GM15510 (cell line): Measurements from ENCODE around the gene ZFAND3.

Experiments
- POLR2A ChIP-seq: IDR thresholded peaks from 3 replicates; pipeline ENCODE4 v1.6.1; 2011; ENCODE audit warnings: borderline replicate concordance; ENCODE audit not compliant: insufficient read length; ENCODE audit errors: extremely low read depth

The ZFAND3 gene

GRCh38 chr6:37787216-37787615 is 32.3 kb upstream of the ZFAND3 start:
- no peak for TF ChIP-seq POLR2A

DNA sequence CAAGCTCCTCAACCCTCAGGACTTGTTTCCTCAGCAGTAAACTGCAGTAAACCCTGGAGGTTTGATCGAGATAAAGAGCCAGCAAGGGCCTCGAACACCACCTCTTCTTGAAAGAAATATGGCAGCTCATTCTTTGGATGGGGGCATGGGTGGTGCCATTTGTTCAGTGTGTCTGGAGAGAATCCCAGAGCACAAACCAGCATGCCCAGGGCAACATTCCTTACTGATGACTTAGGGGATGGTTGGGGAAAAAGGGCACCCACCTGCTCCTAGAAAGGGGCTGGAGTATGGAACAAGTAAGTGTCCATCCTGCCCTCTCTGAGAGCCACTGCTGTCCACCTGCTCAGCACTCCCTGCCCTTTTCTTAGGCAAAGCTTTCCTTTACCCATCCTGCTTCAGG is 31.3 kb upstream of the ZFAND3 start:
- no peak for TF ChIP-seq POLR2A

DNA sequence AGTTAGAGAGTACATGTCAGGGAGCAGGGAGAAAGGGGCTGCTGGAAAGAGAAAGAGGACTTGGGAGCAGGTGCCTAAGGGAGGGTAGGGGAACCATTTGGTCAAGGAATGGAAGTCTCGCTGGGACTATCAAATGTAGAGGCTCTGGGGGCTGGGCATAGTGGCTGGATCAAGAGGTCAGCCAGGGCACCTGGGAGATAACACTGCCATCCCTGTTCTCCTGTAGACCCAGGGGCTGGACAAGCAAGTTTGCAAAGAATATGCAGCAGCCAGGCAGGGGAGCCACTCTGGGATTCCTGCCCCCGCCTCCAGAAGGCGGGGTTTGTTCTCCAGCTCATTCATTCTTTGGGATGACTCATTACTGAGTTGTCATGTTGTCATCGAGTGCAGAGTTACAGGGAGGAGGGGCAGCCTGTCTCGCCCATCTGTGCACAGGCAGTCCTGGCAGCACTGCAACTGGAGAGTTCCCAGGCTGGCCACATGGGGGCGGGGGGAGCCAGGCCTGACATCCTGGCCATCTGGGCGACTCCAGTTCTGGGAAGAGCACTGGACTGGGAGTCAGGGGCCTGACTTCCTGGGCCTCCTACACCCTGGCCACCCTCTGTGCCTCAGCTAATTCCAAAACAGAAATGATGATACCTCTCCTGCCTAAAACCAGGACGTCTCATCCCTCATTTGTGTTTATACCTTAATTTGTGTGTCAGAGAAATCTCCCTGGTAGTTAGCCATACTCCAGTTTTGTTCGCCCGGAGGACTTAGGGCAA is 28.2 kb upstream of the ZFAND3 start:
- TF ChIP-seq POLR2A, result no peak

GRCh38 chr6:37792457-37793033 is 27.0 kb upstream of the ZFAND3 start:
- TF ChIP-seq POLR2A, result no peak

DNA sequence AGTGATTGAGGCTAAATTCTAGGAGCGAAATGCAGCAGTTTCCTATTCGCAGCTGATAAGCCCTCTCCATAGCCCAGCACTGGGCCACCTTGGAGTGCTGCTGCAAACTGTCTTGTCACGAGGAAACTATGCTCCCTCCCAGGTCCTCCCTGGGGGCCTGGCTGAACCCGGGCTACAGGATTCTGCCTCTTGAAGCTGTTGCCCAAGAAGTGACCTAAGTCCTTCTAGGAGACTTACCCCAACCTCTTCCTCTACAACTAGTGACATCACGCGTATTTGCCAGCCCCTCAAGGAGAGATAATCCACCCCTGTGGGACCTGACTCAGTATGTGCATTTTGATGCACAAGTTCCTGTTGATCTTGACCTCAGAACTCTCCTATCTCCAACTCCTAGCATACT is 26.5 kb upstream of the ZFAND3 start:
- TF ChIP-seq POLR2A, result no peak

DNA sequence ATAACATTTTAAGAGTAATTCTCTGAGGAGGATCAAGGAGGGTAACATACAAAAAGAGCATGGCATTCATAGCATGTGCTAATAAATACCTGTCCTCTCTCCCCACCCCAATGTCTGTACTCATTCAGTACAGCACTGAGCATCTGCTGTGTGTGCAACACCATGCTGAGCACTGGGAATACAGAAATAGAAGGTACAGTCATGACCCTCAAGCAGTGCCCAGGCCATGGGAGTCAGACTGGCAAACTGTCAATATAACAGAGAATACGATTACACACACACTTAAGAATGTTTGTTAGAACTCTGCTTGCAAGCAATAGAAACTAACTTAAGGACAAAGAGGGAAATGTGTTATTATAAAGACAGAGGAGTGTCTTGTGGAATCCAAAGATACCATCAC is 24.7 kb upstream of the ZFAND3 start:
- no peak for TF ChIP-seq POLR2A

- no peak for TF ChIP-seq POLR2A
These were observed 20.9 kb upstream of the ZFAND3 start for GRCh38 chr6:37798436-37799262.

- no peak for TF ChIP-seq POLR2A
These were observed 20.3 kb upstream of the ZFAND3 start for GRCh38 chr6:37799263-37799644.

GRCh38 chr6:37800703-37801604 is 18.6 kb upstream of the ZFAND3 start:
- TF ChIP-seq POLR2A, result no peak

GRCh38 chr6:37801605-37801940 is 18.0 kb upstream of the ZFAND3 start:
- TF ChIP-seq POLR2A, result no peak

- no peak for TF ChIP-seq POLR2A
These were observed 16.7 kb upstream of the ZFAND3 start for GRCh38 chr6:37802810-37803209.

DNA sequence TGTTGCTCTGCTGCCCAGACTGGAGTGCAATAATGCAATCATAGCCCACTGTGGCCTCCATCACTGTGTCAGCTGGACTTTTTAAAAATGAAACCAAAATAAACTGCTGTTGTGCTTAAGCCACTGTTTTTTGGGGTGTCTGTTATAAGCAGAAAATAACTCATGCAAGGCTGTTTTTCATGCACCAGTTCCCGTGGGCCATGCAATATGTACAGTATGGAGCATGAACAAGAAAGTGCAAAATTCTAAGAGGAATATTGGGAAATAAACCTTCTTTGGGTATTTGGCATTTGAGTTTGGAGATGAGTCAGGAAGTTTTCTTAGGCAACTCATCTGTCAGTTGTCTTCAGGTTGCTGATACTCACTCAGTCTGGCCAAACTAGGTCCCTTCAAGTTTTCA is 14.9 kb upstream of the ZFAND3 start:
- no peak for TF ChIP-seq POLR2A

DNA sequence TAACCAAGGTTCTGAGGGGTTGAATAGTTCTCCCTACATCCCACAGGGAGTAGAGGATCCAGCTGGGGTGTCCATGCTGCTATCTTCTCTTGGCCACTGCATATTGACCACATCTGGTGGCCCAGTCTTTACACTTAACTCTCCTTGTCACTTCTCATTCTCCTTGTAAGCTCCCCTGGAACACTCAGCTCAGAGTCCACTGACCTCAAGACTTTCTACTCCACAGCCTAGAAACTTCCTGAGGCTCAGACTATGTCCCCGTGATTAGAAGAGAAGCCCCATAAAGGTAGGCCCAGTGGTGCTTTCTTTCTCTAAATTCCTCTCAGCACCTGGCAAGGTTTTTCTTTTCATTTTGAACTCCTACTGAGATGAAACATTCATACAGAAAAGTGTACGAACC is 13.3 kb upstream of the ZFAND3 start:
- TF ChIP-seq POLR2A, result no peak

GRCh38 chr6:37807656-37808055 is 11.9 kb upstream of the ZFAND3 start:
- TF ChIP-seq POLR2A, result no peak

GRCh38 chr6:37809197-37809543 is 10.4 kb upstream of the ZFAND3 start:
- no peak for TF ChIP-seq POLR2A
